Esophagus muscularis mucosa (tissue), 4 donors: ENCODE results near the gene UBE2L3. TPM values are rescaled to one million over a fixed set of nuclear protein-coding genes. Genes with fewer than 3 reads are reported as not detected.
A peak's percentile ranks its signal among the peaks of the same experiment; 100 is the strongest.

Experiments used
- DNase-seq: peaks from one replicate; pipeline ENCODE4 v3.0.0-alpha.2; 2017; ENCODE audit errors: extremely low spot score
- H3K27ac ChIP-seq, 4 donors: fragments of 200-600 bp; sonication (generic); replicated peaks in 1 of 4; 1 replicate in 3 of 4; 2 replicates in 1 of 4; pipeline ENCODE4 v1.5.1; 2016 to 2019; ENCODE audit warnings: mild to moderate bottlenecking in 1 of 4
- H3K27me3 ChIP-seq, 4 donors: fragments of 200-600 bp; sonication (generic); one replicate each; pipeline versions ENCODE4 v1.5.1 to v1.6.0; 2016 to 2019
- H3K36me3 ChIP-seq, 4 donors: fragments of 200-600 bp; sonication (generic); one replicate each; pipeline ENCODE4 v1.5.1; 2016 to 2019
- H3K4me1 ChIP-seq, 4 donors: fragments of 200-600 bp; sonication (generic); one replicate each; pipeline ENCODE4 v1.5.1; 2016 to 2019
- H3K4me3 ChIP-seq, 4 donors: fragments of 200-600 bp; sonication (generic); 1 replicate in 2 of 4; 2 replicates in 2 of 4; pipeline ENCODE4 v1.5.1; 2016 to 2019; ENCODE audit warnings: mild to moderate bottlenecking in 4 of 4, moderate library complexity in 1 of 4
- H3K9me3 ChIP-seq, 4 donors: fragments of 200-600 bp; sonication (generic); 1 replicate in 3 of 4; 2 replicates in 1 of 4; pipeline ENCODE4 v1.5.1; 2016 to 2019
- EP300 ChIP-seq: sonication (generic); formaldehyde crosslinking; IDR thresholded peaks from one replicate; pipeline ENCODE4 v1.6.1; 2017; ENCODE audit warnings: antibody characterized with exemption
- POLR2A ChIP-seq: fragments of 450-650 bp; IDR thresholded peaks from one replicate; pipeline ENCODE4 v1.6.1; 2017; ENCODE audit warnings: antibody characterized with exemption, moderate library complexity, mild to moderate bottlenecking, low read depth
- POLR2AphosphoS5 ChIP-seq, 2 donors: sonication (generic); formaldehyde crosslinking; IDR thresholded peaks; one replicate each; pipeline ENCODE4 v1.6.1; 2017; ENCODE audit warnings: antibody characterized with exemption in 2 of 2
- WGBS: methylation state at CpG from one replicate; pipeline ENCODE4 v1.1.5; 2018; 5-methylcytosine and 5-hydroxymethylcytosine counted together
- intact Hi-C: fragments of 100-400 bp; cut with DNase I; formaldehyde crosslinking; loops from one replicate; pipeline ENCODE4 v1.15.1; 2023
- small RNA-seq, 3 donors: library from RNA; depleted of rRNA; stranded (forward); fragments of <200 nt; gene quantifications; one replicate each; pipeline ENCODE3, GENCODE V24; 2016
- total RNA-seq, 4 donors: library from RNA; depleted of rRNA; stranded (reverse); fragments of >200 nt; gene quantifications; one replicate each; pipeline versions ENCODE4 v1.1.0 to v1.2.1, GENCODE V29; 2016
- TF ChIP-seq, protein P1 (sequence below), 3 experiments: fragments of 200-600 bp in 2 of 3; fragments of 450-650 bp in 1 of 3; sonication (generic) in 2 of 3; IDR thresholded peaks; one replicate each; pipeline ENCODE4 v1.5.1; 2017 to 2019; ENCODE audit warnings: antibody characterized with exemption in 3 of 3, mild to moderate bottlenecking in 2 of 3, moderate library complexity in 1 of 3

UBE2L3 gene
- total RNA-seq, 4 donors from 2014 or later = 47.3 to 84.7 (median 65.2) TPM

GRCh38 chr22:21665047-21665851, 97.7 kb downstream of the UBE2L3 start:
- H3K27me3 ChIP-seq = peaks cover 0 to 11% (median 0%) of the 10 kb centered on the region in 4 donors
- intact Hi-C loops = no loop called here
- TF ChIP-seq, protein P1, sequence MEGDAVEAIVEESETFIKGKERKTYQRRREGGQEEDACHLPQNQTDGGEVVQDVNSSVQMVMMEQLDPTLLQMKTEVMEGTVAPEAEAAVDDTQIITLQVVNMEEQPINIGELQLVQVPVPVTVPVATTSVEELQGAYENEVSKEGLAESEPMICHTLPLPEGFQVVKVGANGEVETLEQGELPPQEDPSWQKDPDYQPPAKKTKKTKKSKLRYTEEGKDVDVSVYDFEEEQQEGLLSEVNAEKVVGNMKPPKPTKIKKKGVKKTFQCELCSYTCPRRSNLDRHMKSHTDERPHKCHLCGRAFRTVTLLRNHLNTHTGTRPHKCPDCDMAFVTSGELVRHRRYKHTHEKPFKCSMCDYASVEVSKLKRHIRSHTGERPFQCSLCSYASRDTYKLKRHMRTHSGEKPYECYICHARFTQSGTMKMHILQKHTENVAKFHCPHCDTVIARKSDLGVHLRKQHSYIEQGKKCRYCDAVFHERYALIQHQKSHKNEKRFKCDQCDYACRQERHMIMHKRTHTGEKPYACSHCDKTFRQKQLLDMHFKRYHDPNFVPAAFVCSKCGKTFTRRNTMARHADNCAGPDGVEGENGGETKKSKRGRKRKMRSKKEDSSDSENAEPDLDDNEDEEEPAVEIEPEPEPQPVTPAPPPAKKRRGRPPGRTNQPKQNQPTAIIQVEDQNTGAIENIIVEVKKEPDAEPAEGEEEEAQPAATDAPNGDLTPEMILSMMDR (IDR thresholded peaks at IDR 0.05) = no peak
- TF ChIP-seq POLR2A (no peak), POLR2AphosphoS5 (IDR thresholded peaks at IDR 0.05) (no peak), EP300 (no peak)
- peak overlapping the region; percentile 73 to 85 (median 80) for H3K4me3 ChIP-seq
- peaks cover 4 to 13% (median 8%) of the 10 kb centered on the region in 4 donors for H3K36me3 ChIP-seq
- peaks cover 8 to 22% (median 18%) of the 10 kb centered on the region in 4 donors for H3K4me1 ChIP-seq
- no peak for DNase-seq
- WGBS = 78% methylated on average over 25 of the region's 26 CpGs
- H3K9me3 ChIP-seq = no peaks in the 10 kb centered on the region
- peak overlapping the region; percentile 87 to 92 (median 91) for H3K27ac ChIP-seq

DNA sequence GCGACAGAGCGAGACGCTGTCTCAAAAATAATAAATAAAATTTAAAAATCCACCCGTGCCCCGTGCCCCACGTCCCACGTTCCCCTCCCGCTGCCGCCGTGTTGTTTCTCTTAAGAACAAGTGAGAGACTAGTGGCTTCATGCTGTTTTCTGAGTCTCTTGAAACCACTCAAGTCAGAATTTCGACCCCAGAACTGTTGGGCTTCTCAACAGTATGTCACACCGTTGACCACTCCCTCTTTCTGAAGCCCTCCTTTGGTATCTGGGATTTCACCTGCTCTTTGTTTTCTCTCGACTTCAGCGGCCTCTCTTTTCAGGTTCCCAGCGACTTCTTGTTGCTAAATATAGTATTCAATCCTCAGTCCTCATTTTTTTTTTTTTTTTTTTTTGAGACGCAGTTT, 99.3 kb downstream of the UBE2L3 start:
- Histone ChIP-seq H3K27me3 (no peaks in the 10 kb centered on the region), H3K4me1 (peaks cover 8 to 22% (median 18%) of the 10 kb centered on the region in 4 donors), H3K36me3 (peaks cover 19 to 28% (median 21%) of the 10 kb centered on the region in 4 donors), H3K4me3 (peak overlapping the region; percentile 73 to 85 (median 80)), H3K27ac (peak overlapping the region; percentile 87 to 92 (median 91)), H3K9me3 (no peaks in the 10 kb centered on the region)
- intact Hi-C loops = no loop called here
- TF ChIP-seq, protein P1 (IDR thresholded peaks at IDR 0.05) = no peak
- TF ChIP-seq POLR2A (no peak), POLR2AphosphoS5 (IDR thresholded peaks at IDR 0.05) (no peak), EP300 (no peak)
- WGBS = 39% methylated on average over 16 of the region's 16 CpGs
- DNase-seq = no peak

GRCh38 chr22:21669026-21669425, 101.5 kb downstream of the UBE2L3 start:
- 87% methylated on average over 9 of the region's 9 CpGs for WGBS
- Histone ChIP-seq H3K4me3 (no peak overlapping the region), H3K27ac (no peak overlapping the region), H3K36me3 (peaks cover 31 to 50% (median 43%) of the 10 kb centered on the region in 4 donors), H3K27me3 (no peaks in the 10 kb centered on the region), H3K4me1 (peaks cover 8 to 22% (median 18%) of the 10 kb centered on the region in 4 donors), H3K9me3 (no peaks in the 10 kb centered on the region)
- no peak for DNase-seq
- intact Hi-C loops = no loop called here
- TF ChIP-seq POLR2AphosphoS5 (IDR thresholded peaks at IDR 0.05) (no peak), POLR2A (no peak), EP300 (no peak)

DNA sequence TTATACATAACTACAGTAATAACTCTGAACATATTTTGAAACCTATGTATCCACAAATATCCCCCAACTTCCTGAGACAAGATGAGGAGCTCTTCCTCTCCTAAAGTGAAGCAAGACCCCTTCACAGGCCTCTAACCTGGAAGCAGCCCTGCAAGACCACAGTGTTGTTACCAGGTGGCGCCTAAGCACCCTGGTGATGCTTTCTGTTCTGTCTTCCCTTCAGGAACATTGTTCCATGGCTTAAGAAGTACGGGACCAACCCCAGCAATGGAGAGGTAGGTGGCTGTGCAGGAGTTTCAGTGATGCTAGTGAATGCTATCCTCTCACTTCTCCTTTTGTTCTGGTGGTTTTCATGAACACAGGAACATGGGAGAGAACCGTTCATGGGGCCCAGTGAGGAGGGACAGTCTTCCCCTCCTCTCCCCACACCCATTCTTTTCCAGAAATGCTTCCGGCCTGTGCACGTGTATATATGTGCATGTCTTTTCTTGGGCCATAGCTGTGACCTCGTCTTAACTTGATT, 104.7 kb downstream of the UBE2L3 start:
- Histone ChIP-seq H3K9me3 (no peaks in the 10 kb centered on the region), H3K4me1 (peaks cover under 1 to 9% (median 5%) of the 10 kb centered on the region in 4 donors), H3K4me3 (no peak overlapping the region), H3K27ac (no peak overlapping the region), H3K36me3 (peaks cover 46 to 79% (median 66%) of the 10 kb centered on the region in 4 donors), H3K27me3 (no peaks in the 10 kb centered on the region)
- 78% methylated on average over 6 of the region's 6 CpGs for WGBS
- TF ChIP-seq, protein P1 (IDR thresholded peaks at IDR 0.05) = no peak
- no peak for TF ChIP-seq POLR2A
- TF ChIP-seq EP300 = no peak
- TF ChIP-seq POLR2AphosphoS5 (IDR thresholded peaks at IDR 0.05) = no peak
- no peak for DNase-seq
- intact Hi-C loops = no loop called here

Small RNA genes within 50 kb of the gene (small RNA-seq; reads per million reads assigned to genes)
- gene MIR301B = 0.17 to 0.74 (median 0.17) reads per million in 3 donors
- 0 reads per million in 3 donors for gene RF00492
- 0 reads per million in 3 donors for gene RN7SKP221

Other genes starting within 250 kb of the UBE2L3 start
- gene RIMBP3B, start 184.0 kb upstream of the UBE2L3 start, total RNA-seq = under 1 TPM in 2 of 4 donors, not detected in 2; under 0.01 to 0.11 TPM
- gene HIC2, start 150.3 kb upstream of the UBE2L3 start, total RNA-seq = 1 to 10 TPM; 3.7 to 7.3 (median 5.4) TPM
- gene TMEM191C, start 100.3 kb upstream of the UBE2L3 start, total RNA-seq = 1 to 10 TPM in 2 of 4 donors, under 1 TPM in 1, not detected in 1; 0.99 to 5.1 (median 3.8) TPM
- not detected for gene RIMBP3C, start 16.3 kb upstream of the UBE2L3 start, total RNA-seq
- gene YDJC, start 62.3 kb downstream of the UBE2L3 start, total RNA-seq = 10 to 100 TPM; 13.7 to 33.7 (median 26.2) TPM
- gene CCDC116, start 65.0 kb downstream of the UBE2L3 start, total RNA-seq = under 1 TPM; 0.26 to 0.99 (median 0.55) TPM
- gene SDF2L1, start 74.6 kb downstream of the UBE2L3 start, total RNA-seq = 10 to 100 TPM; 22.4 to 40.8 (median 29.3) TPM
- gene PPIL2, start 98.3 kb downstream of the UBE2L3 start, total RNA-seq = 10 to 100 TPM; 16.9 to 34.3 (median 24.7) TPM
- gene YPEL1, start 168.1 kb downstream of the UBE2L3 start, total RNA-seq = 10 to 100 TPM; 12.0 to 30.7 (median 16.5) TPM